Gastroesophageal sphincter (tissue), 4 donors: ENCODE measurements around the gene ANKS6. TPM values are rescaled to one million over a fixed set of nuclear protein-coding genes. Genes with fewer than 3 reads are reported as not detected.

Source experiments
- ATAC-seq: fragments of 150-250 bp; one replicate; pipeline ENCODE4 v1.9.1; 2016; ENCODE audit warnings: mild to moderate bottlenecking, moderate library complexity
- H3K27ac ChIP-seq, 4 donors: fragments of 200-600 bp; sonication (generic) in 3 of 4; 1 replicate in 3 of 4; 2 replicates in 1 of 4; pipeline ENCODE4 v1.5.1; 2016 to 2019
- H3K27me3 ChIP-seq: fragments of 200-600 bp; sonication (generic); one replicate; pipeline ENCODE4 v1.5.1; 2019
- H3K36me3 ChIP-seq, 2 donors: fragments of 200-600 bp; sonication (generic); one replicate each; pipeline ENCODE4 v1.5.1; 2019; ENCODE audit warnings: control low read depth in 1 of 2
- H3K4me1 ChIP-seq, 3 donors: fragments of 200-600 bp; sonication (generic); 1 replicate in 2 of 3; 2 replicates in 1 of 3; pipeline ENCODE4 v1.5.1; 2016 to 2019; ENCODE audit warnings: control low read depth in 2 of 3
- H3K4me3 ChIP-seq, 2 donors: fragments of 200-600 bp; sonication (generic); one replicate each; pipeline ENCODE4 v1.5.1; 2019; ENCODE audit warnings: mild to moderate bottlenecking in 1 of 2, moderate library complexity in 1 of 2
- H3K9me3 ChIP-seq, 3 donors: fragments of 200-600 bp; sonication (generic); one replicate each; pipeline ENCODE4 v1.5.1; 2017 to 2019; ENCODE audit warnings: control low read depth in 2 of 3
- EP300 ChIP-seq: sonication (generic); formaldehyde crosslinking; IDR thresholded peaks from one replicate; pipeline ENCODE4 v1.6.1; 2017; ENCODE audit warnings: antibody characterized with exemption, mild to moderate bottlenecking
- POLR2A ChIP-seq, 2 donors: fragments of 450-650 bp; IDR thresholded peaks; one replicate each; pipeline ENCODE4 v1.6.1; 2017; ENCODE audit warnings: antibody characterized with exemption in 2 of 2, mild to moderate bottlenecking in 2 of 2, moderate library complexity in 1 of 2
- POLR2AphosphoS5 ChIP-seq: sonication (generic); formaldehyde crosslinking; IDR thresholded peaks from one replicate; pipeline ENCODE4 v1.6.1; 2017; ENCODE audit warnings: antibody characterized with exemption
- WGBS, 2 donors: methylation state at CpG; one replicate each; pipeline ENCODE4 v1.1.5; 2018; ENCODE audit warnings: low coverage in 1 of 2; 5-methylcytosine and 5-hydroxymethylcytosine counted together
- total RNA-seq, 4 donors: library from RNA; depleted of rRNA; stranded (reverse); fragments of >200 nt; gene quantifications; one replicate each; pipeline ENCODE4 v1.1.0, GENCODE V29; 2016
- TF ChIP-seq, protein P1 (sequence below), 4 experiments: fragments of 200-600 bp in 2 of 4; fragments of 450-650 bp in 2 of 4; sonication (generic) in 1 of 4; IDR thresholded peaks; one replicate each; pipeline ENCODE4 v1.5.1; 2017 to 2019; ENCODE audit warnings: antibody characterized with exemption in 4 of 4, mild to moderate bottlenecking in 2 of 4, moderate library complexity in 2 of 4

Gene ANKS6
- total RNA-seq, 4 donors from 2014 or later: 17.6 to 38.4 (median 22.8) TPM

DNA sequence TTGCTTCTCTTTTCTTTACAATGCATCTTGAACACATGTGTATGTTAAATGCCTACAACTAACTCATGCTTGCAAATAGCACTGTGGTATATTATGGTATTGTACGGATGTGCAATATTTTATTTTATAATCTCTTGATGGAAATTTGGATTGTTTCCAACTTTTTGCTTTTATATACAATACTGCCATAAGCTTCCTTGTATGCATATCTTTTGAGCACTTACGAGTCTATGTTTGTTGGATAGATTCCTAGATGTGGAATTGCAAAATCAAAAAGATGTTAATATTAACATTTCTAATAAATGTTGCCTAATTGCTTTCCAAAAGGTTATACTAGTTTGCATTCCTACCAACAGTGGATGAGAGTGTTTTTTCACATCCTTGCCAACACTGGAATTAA, 7.7 kb upstream of the ANKS6 start:
- Histone ChIP-seq H3K27ac (peak overlapping the region in 2 of 4 donors; percentile 84 to 87), H3K27me3 (no peaks in the 10 kb centered on the region), H3K4me3 (no peak overlapping the region), H3K36me3 (no peaks in the 10 kb centered on the region), H3K4me1 (peaks cover 0 to 67% (median 13%) of the 10 kb centered on the region in 3 donors), H3K9me3 (no peaks in the 10 kb centered on the region)
- TF ChIP-seq POLR2A (IDR thresholded peaks at IDR 0.05) (no peak), POLR2AphosphoS5 (peak; percentile 45), EP300 (no peak)
- TF ChIP-seq, protein P1, sequence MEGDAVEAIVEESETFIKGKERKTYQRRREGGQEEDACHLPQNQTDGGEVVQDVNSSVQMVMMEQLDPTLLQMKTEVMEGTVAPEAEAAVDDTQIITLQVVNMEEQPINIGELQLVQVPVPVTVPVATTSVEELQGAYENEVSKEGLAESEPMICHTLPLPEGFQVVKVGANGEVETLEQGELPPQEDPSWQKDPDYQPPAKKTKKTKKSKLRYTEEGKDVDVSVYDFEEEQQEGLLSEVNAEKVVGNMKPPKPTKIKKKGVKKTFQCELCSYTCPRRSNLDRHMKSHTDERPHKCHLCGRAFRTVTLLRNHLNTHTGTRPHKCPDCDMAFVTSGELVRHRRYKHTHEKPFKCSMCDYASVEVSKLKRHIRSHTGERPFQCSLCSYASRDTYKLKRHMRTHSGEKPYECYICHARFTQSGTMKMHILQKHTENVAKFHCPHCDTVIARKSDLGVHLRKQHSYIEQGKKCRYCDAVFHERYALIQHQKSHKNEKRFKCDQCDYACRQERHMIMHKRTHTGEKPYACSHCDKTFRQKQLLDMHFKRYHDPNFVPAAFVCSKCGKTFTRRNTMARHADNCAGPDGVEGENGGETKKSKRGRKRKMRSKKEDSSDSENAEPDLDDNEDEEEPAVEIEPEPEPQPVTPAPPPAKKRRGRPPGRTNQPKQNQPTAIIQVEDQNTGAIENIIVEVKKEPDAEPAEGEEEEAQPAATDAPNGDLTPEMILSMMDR (IDR thresholded peaks at IDR 0.05): peak in 1 of 4 experiments; percentile 23
- WGBS, 2 donors: 5 to 6% methylated on average over 2 of the region's 2 CpGs
- no peak for ATAC-seq

DNA sequence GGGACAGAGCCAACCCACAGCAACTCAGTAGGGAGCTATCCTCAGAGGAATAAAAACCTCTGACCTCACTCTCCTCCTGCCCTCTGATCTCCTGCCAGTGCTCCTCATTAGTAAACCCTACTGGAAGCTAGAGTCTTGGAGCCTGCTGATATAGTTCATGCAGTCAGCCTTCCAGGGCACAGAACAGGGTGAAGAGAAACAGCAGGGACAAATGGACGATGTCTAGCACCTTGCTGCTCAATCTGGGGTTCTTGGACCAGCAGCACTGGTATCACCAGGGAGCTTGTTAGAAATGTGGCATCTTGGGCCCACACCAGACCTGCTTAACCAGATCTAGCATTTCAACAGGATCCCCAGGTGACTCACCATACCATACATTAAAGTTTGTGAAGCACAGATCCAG, 5.6 kb upstream of the ANKS6 start:
- peak overlapping the region in 3 of 4 donors; percentile 37 to 78 (median 73) for H3K27ac ChIP-seq
- peaks cover 0 to 52% (median 3%) of the 10 kb centered on the region in 3 donors for H3K4me1 ChIP-seq
- H3K36me3 ChIP-seq: no peaks in the 10 kb centered on the region
- no peaks in the 10 kb centered on the region for H3K27me3 ChIP-seq
- H3K4me3 ChIP-seq: no peak overlapping the region
- TF ChIP-seq POLR2AphosphoS5 (no peak), EP300 (no peak), POLR2A (IDR thresholded peaks at IDR 0.05) (no peak)
- TF ChIP-seq, protein P1 (IDR thresholded peaks at IDR 0.05): no peak
- peaks cover 0 to 3% (median 0%) of the 10 kb centered on the region in 3 donors for H3K9me3 ChIP-seq
- 63% methylated on average over 1 of the region's 1 CpG; no CpG with 5 or more reads in 1 of the 2 donors for WGBS, 2 donors
- no peak for ATAC-seq

DNA sequence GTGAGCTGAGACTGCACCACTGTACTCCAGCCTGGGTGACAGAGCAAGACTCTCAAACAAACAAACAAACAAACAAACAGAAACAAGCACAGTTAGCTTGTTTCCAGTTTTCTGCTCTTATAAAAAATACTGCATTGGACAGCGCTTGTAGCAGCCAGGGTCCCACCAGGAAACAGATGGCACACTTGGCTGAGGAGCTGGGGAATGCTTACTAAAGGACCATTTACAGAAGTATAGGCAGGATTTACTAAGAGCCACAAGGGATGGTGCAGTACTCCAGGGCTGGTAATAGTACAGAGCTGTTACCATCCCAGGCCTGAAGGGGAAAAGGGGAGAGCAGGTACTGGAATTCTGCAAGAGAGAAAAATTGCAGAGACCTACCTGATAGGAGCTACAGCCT, 5.2 kb upstream of the ANKS6 start:
- H3K4me3 ChIP-seq: no peak overlapping the region
- peaks cover 0 to 52% (median 0%) of the 10 kb centered on the region in 3 donors for H3K4me1 ChIP-seq
- peak overlapping the region in 3 of 4 donors; percentile 37 to 78 (median 73) for H3K27ac ChIP-seq
- H3K36me3 ChIP-seq: no peaks in the 10 kb centered on the region
- ATAC-seq: no peak
- no peaks in the 10 kb centered on the region for H3K27me3 ChIP-seq
- H3K9me3 ChIP-seq: peaks cover 0 to 3% (median 0%) of the 10 kb centered on the region in 3 donors
- 90% methylated on average over 1 of the region's 1 CpG; no CpG with 5 or more reads in 1 of the 2 donors for WGBS, 2 donors
- TF ChIP-seq EP300 (no peak), POLR2AphosphoS5 (no peak), POLR2A (IDR thresholded peaks at IDR 0.05) (no peak)
- TF ChIP-seq, protein P1 (IDR thresholded peaks at IDR 0.05): no peak

DNA sequence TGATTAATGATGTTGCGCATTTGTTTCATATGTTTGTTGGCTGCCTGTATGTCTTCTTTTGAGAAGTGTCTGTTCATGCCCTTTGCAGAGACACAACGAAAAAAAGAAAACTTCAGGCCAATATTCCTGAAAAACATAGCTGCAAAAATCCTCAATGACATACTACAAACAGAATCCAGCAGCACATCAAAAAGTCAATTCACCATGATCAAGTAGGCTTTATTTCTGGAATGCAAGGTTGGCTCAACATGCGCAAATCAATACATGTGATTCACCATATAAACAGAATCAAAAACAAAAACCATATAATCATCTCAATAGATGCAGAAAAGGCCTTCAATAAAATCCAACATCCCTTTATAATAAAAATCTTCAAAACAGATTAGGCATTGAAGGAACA, 1.9 kb upstream of the ANKS6 start:
- no peak overlapping the region for H3K4me3 ChIP-seq
- H3K9me3 ChIP-seq: peaks cover 0 to 3% (median 0%) of the 10 kb centered on the region in 3 donors
- WGBS, 2 donors: 97 to 100% methylated on average over 3 of the region's 3 CpGs
- H3K27me3 ChIP-seq: no peaks in the 10 kb centered on the region
- no peak overlapping the region for H3K27ac ChIP-seq
- H3K4me1 ChIP-seq: peaks cover 0 to 42% (median 7%) of the 10 kb centered on the region in 3 donors
- TF ChIP-seq, protein P1 (IDR thresholded peaks at IDR 0.05): no peak
- TF ChIP-seq POLR2A (IDR thresholded peaks at IDR 0.05): no peak
- no peak for TF ChIP-seq POLR2AphosphoS5
- H3K36me3 ChIP-seq: no peaks in the 10 kb centered on the region
- no peak for ATAC-seq

DNA sequence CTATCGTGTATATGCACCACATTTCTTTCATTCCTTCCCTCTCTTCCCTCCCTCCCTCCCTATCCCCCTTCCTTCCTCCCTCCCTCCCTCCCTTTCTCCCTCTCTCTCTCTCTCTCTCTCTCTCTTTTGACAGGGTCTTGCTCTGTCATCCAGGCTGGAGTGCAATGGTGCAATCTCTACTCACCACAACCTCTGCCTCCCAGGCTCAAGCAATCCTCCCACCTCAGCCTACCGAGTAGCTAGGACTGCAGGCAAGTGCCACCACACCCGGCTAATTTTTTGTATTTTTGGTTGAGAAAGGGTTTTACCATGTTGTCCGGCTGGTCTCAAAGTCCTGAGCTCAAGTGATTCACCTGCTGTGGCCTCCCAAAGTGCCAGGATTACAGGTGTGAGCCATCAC, 1.1 kb upstream of the ANKS6 start:
- Histone ChIP-seq H3K27ac (no peak overlapping the region), H3K9me3 (peaks cover 0 to 3% (median 0%) of the 10 kb centered on the region in 3 donors), H3K27me3 (no peaks in the 10 kb centered on the region), H3K4me3 (no peak overlapping the region), H3K4me1 (peaks cover 0 to 42% (median 7%) of the 10 kb centered on the region in 3 donors), H3K36me3 (no peaks in the 10 kb centered on the region)
- WGBS, 2 donors: 29 to 82% methylated on average over 1 to 4 of the region's 4 CpGs
- ATAC-seq: no peak
- no peak for TF ChIP-seq POLR2AphosphoS5
- no peak for TF ChIP-seq POLR2A (IDR thresholded peaks at IDR 0.05)
- no peak for TF ChIP-seq EP300
- TF ChIP-seq, protein P1 (IDR thresholded peaks at IDR 0.05): no peak
